CD14-positive monocyte (primary cell): ENCODE measurements around the gene TTC7B. TPM values are rescaled to one million over a fixed set of nuclear protein-coding genes. Genes with fewer than 3 reads are reported as not detected.
A peak's percentile ranks its signal among the peaks of the same experiment; 100 is the strongest.

Experiments used
- DNase-seq, 3 donors: peaks; one replicate each; pipeline ENCODE4 v3.0.0-alpha.2; 2011 to 2022
- H2AFZ ChIP-seq: 2 replicates; pipeline ENCODE4 v1.6.0; 2012; ENCODE audit warnings: mild to moderate bottlenecking, low read depth, low read length, inconsistent platforms; ENCODE audit not compliant: insufficient read depth, poor library complexity, severe bottlenecking
- H3K27ac ChIP-seq, 2 donors: 1 replicate in 1 of 2; 2 replicates in 1 of 2; pipeline ENCODE4 v1.5.1; 2012 to 2013; ENCODE audit warnings: low read length in 2 of 2, control low read depth in 1 of 2, inconsistent platforms in 1 of 2, low read depth in 1 of 2, mild to moderate bottlenecking in 1 of 2
- H3K27me3 ChIP-seq, 2 donors: one replicate each; pipeline versions ENCODE4 v1.6.0 to v1.6.1; 2011 to 2013; ENCODE audit warnings: low read length in 2 of 2; ENCODE audit not compliant: control insufficient read depth in 2 of 2, insufficient read depth in 2 of 2
- H3K36me3 ChIP-seq, 2 donors: replicated peaks in 1 of 2; 1 replicate in 1 of 2; 2 replicates in 1 of 2; pipeline versions ENCODE4 v1.5.1 to v1.6.1; 2012 to 2013; ENCODE audit warnings: low read length in 2 of 2, control low read depth in 1 of 2, inconsistent platforms in 1 of 2, mild to moderate bottlenecking in 1 of 2; ENCODE audit not compliant: insufficient read depth in 2 of 2, control insufficient read depth in 1 of 2
- H3K4me1 ChIP-seq, 2 donors: 1 replicate in 1 of 2; 2 replicates in 1 of 2; pipeline versions ENCODE4 v1.5.1 to v1.6.1; 2012 to 2013; ENCODE audit warnings: low read length in 2 of 2, control low read depth in 1 of 2, inconsistent platforms in 1 of 2, mild to moderate bottlenecking in 1 of 2, moderate library complexity in 1 of 2; ENCODE audit not compliant: insufficient read depth in 2 of 2, control insufficient read depth in 1 of 2
- H3K4me2 ChIP-seq: replicated peaks from 2 replicates; pipeline ENCODE3; 2012; ENCODE audit warnings: low read length, moderate library complexity, mild to moderate bottlenecking; ENCODE audit not compliant: poor library complexity, severe bottlenecking; ENCODE audit errors: extremely low read depth
- H3K4me3 ChIP-seq, 3 experiments: fragments of 200-600 bp in 1 of 3; sonication (generic) in 1 of 3; replicated peaks in 1 of 3; 1 replicate in 2 of 3; 2 replicates in 1 of 3; pipeline ENCODE4 v1.5.1; 2011 to 2013; ENCODE audit warnings: low read length in 3 of 3, mild to moderate bottlenecking in 3 of 3, control low read depth in 2 of 3, low read depth in 2 of 3, inconsistent platforms in 1 of 3, moderate library complexity in 1 of 3
- H3K79me2 ChIP-seq: 2 replicates; pipeline ENCODE4 v1.6.0; 2012; ENCODE audit warnings: mild to moderate bottlenecking, control low read depth, inconsistent platforms, low read length, moderate library complexity; ENCODE audit not compliant: insufficient read depth
- H3K9ac ChIP-seq: 2 replicates; pipeline ENCODE4 v1.6.0; 2017; ENCODE audit warnings: low read length, mild to moderate bottlenecking; ENCODE audit not compliant: insufficient read depth, poor library complexity, severe bottlenecking
- H3K9me3 ChIP-seq, 2 donors: replicated peaks in 1 of 2; 1 replicate in 1 of 2; 2 replicates in 1 of 2; pipeline versions ENCODE4 v1.5.1 to v1.6.1; 2012 to 2013; ENCODE audit warnings: low read length in 2 of 2, control low read depth in 1 of 2; ENCODE audit not compliant: control insufficient read depth in 1 of 2, insufficient read depth in 1 of 2
- H4K20me1 ChIP-seq: 2 replicates; pipeline ENCODE4 v1.6.0; 2012; ENCODE audit warnings: mild to moderate bottlenecking, low read length, control low read depth, moderate library complexity; ENCODE audit not compliant: insufficient read depth
- H3K27ac Mint-ChIP-seq, 7 donors: one replicate each; pipeline ENCODE4 v1.8.0; 2020; ENCODE audit warnings: mild to moderate bottlenecking in 7 of 7, mixed read lengths in 7 of 7, moderate library complexity in 6 of 7, inconsistent platforms in 2 of 7
- H3K27me3 Mint-ChIP-seq, 3 donors: one replicate each; pipeline ENCODE4 v1.8.0; 2021 to 2022; ENCODE audit warnings: low read depth in 3 of 3, mild to moderate bottlenecking in 3 of 3, mixed read lengths in 3 of 3, moderate library complexity in 3 of 3, inconsistent platforms in 1 of 3
- H3K36me3 Mint-ChIP-seq, 2 donors: one replicate each; pipeline ENCODE4 v1.8.0; 2020; ENCODE audit warnings: mixed read lengths in 2 of 2, inconsistent platforms in 1 of 2, mild to moderate bottlenecking in 1 of 2
- H3K4me1 Mint-ChIP-seq: one replicate; pipeline ENCODE4 v1.8.0; 2020; ENCODE audit warnings: mild to moderate bottlenecking, mixed read lengths
- H3K4me3 Mint-ChIP-seq, 2 donors: one replicate each; pipeline ENCODE4 v1.8.0; 2020; ENCODE audit warnings: mild to moderate bottlenecking in 2 of 2, mixed read lengths in 2 of 2, moderate library complexity in 1 of 2
- H3K9me3 Mint-ChIP-seq, 7 donors: one replicate each; pipeline ENCODE4 v1.8.0; 2020 to 2022; ENCODE audit warnings: mixed read lengths in 7 of 7, mild to moderate bottlenecking in 6 of 7, moderate library complexity in 6 of 7, inconsistent platforms in 2 of 7
- WGBS: methylation state at CpG from one replicate; pipeline ENCODE4 v1.1.5; 2013; ENCODE audit warnings: missing lambda C conversion rate; ENCODE audit not compliant: insufficient coverage; 5-methylcytosine and 5-hydroxymethylcytosine counted together
- intact Hi-C, 2 donors: fragments of 100-400 bp; cut with micrococcal nuclease; formaldehyde crosslinking; loops; one replicate each; pipeline versions ENCODE4 v1.15.0 to v1.15.1; 2023
- polyA plus RNA-seq, 3 donors: library from polyadenylated mRNA; depleted of rRNA in 1 of 3; unstranded in 2 of 3; stranded (reverse) in 1 of 3; fragments of 300-500 nt in 2 of 3; fragments of >200 nt in 1 of 3; fragmentation: Illumina TruSeq in 2 of 3; gene quantifications; 1 replicate in 2 of 3; 2 replicates in 1 of 3; pipeline ENCODE4 v1.2.3, GENCODE V29; 2012 to 2021
- TF ChIP-seq, protein P1 (sequence below): fragments of 200-600 bp; IDR thresholded peaks from one replicate; pipeline ENCODE4 v1.8.0; 2022; ENCODE audit warnings: antibody characterized with exemption, mild to moderate bottlenecking

TTC7B gene
- polyA plus RNA-seq, 3 donors, result 0.87 to 2.6 (median 1.2) TPM

DNA sequence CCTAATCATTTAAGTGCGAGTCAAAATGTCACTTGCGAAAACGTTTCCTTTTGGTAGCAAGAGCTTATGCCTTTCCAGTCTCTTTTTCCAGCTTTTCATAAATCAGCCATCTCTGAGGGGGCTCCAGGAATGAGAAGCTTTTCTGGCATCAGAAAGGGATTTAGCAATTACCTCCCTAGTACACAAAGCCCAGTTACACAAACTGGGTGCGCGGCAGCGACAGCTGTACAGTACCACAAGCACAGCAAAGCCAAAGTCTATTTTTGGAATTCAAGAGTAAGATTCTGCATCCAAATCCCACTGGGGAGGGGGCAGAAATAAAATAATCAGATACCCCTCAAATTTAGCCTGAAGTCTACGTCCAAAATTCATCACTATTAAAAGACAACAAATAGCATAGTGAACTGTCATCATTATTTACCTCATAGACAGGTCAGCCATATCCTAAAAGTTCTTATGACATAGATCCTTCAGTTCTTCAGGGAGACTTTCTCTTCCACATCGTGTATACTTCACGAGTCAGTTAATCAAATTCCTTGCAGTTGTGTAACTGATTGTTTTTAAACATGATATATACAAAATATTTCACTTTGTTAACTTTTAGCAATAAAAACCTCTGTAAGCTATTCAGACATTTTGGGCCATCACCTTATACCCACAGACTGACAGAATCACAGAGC, 150.8 kb downstream of the TTC7B start:
- Mint-ChIP-seq H3K27me3 (peaks cover 0 to 3% (median 0%) of the 10 kb centered on the region in 3 donors), H3K4me1 (peaks cover 53% of the 10 kb centered on the region), H3K4me3 (no peak overlapping the region), H3K27ac (no peak overlapping the region), H3K36me3 (no peaks in the 10 kb centered on the region), H3K9me3 (peaks cover 2 to 6% (median 5%) of the 10 kb centered on the region in 7 donors)
- Histone ChIP-seq H3K27ac (no peak overlapping the region), H3K4me1 (peaks cover 36 to 57% of the 10 kb centered on the region in 2 donors), H3K79me2 (no peaks in the 10 kb centered on the region), H3K36me3 (no peaks in the 10 kb centered on the region), H3K27me3 (no peaks in the 10 kb centered on the region), H2AFZ (no peak overlapping the region), H3K4me2 (no peak overlapping the region), H4K20me1 (no peaks in the 10 kb centered on the region), H3K9me3 (no peaks in the 10 kb centered on the region), H3K9ac (no peak overlapping the region), H3K4me3 (no peak overlapping the region)
- DNase-seq, result no peak
- intact Hi-C loops, result no loop called here
- TF ChIP-seq, protein P1, sequence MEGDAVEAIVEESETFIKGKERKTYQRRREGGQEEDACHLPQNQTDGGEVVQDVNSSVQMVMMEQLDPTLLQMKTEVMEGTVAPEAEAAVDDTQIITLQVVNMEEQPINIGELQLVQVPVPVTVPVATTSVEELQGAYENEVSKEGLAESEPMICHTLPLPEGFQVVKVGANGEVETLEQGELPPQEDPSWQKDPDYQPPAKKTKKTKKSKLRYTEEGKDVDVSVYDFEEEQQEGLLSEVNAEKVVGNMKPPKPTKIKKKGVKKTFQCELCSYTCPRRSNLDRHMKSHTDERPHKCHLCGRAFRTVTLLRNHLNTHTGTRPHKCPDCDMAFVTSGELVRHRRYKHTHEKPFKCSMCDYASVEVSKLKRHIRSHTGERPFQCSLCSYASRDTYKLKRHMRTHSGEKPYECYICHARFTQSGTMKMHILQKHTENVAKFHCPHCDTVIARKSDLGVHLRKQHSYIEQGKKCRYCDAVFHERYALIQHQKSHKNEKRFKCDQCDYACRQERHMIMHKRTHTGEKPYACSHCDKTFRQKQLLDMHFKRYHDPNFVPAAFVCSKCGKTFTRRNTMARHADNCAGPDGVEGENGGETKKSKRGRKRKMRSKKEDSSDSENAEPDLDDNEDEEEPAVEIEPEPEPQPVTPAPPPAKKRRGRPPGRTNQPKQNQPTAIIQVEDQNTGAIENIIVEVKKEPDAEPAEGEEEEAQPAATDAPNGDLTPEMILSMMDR, result no peak
- 100% methylated on average over 1 of the region's 9 CpGs for WGBS

DNA sequence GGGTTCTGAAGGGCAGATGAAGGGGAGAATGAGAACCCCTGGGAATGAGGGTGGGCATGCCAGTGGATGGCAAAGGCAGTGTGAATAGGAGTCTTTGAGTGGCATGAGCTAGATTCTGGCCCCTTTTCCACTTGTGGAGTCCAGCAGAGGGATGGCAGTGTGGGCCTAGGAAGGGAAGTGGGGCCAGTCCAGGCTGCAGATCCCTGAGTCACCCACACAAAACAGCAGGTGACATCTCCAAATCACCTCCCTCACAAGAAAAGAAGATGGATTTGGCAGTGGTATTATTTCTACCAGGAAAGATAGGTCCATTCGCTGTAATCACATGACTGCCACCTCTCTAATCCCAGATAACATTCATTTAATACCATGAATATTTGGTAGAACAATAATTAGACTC, 151.3 kb downstream of the TTC7B start:
- DNase-seq, result no peak
- no peak overlapping the region for H3K9ac ChIP-seq

More for the DNA sequence above, 151.3 kb downstream of the TTC7B start:
- Histone ChIP-seq H3K79me2 (no peaks in the 10 kb centered on the region), H3K4me1 (peaks cover 41 to 61% of the 10 kb centered on the region in 2 donors), H3K36me3 (no peaks in the 10 kb centered on the region), H3K4me3 (no peak overlapping the region), H3K27ac (no peak overlapping the region), H3K4me2 (no peak overlapping the region), H4K20me1 (no peaks in the 10 kb centered on the region), H3K9me3 (no peaks in the 10 kb centered on the region), H2AFZ (no peak overlapping the region), H3K27me3 (no peaks in the 10 kb centered on the region)
- Mint-ChIP-seq H3K4me1 (peaks cover 52% of the 10 kb centered on the region), H3K36me3 (no peaks in the 10 kb centered on the region), H3K4me3 (no peak overlapping the region), H3K27me3 (peaks cover 0 to 3% (median 0%) of the 10 kb centered on the region in 3 donors), H3K27ac (peak overlapping the region in 1 of 7 donors; percentile 27), H3K9me3 (peaks cover 2 to 3% (median 2%) of the 10 kb centered on the region in 7 donors)
- WGBS, result no CpG with 5 or more reads among the region's 1 CpG
- TF ChIP-seq, protein P1, result no peak
- intact Hi-C loops, result no loop called here
